Measurements from ENCODE around the gene NPL.

NPL gene

DNA sequence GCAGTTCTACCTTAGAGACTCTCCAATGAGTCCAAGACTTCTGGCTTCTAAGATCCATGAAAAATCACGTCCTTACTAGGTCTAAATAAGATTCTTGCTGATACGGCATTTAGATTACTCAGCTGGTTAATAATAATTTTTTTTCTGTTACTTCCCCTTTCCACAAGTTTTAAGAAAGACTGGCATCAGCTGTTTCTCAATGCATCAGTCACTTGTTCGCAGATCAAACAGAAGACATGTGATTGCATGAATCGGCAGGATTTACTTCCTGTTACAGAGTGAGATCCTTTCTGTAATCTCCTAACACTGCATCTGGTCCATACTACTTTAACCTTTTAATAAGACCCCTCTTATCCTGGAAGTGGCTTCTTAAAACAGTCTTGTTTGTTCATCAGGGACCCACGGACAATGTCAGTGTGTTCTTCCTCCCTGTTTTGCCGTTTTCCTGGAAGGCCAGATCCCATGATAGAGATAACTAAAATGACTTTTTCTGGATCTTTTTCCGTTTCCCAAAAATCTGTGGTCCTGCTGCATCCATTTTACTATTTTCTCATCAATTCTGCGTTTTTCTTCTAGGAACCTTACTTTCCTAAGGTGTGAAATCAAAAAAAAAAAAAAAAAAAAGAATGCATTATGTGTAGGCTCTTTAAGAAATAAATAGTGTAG lies 6.1 kb downstream of the NPL start:
- Histone ChIP-seq H3K79me2 (ENCODE audit: insufficient read depth, low read length) (no peaks in the 10 kb centered on the region), H3K36me3 (ENCODE audit: low read length) (no peaks in the 10 kb centered on the region), H3K9me3 (ENCODE audit: insufficient read depth, low read length) (no peaks in the 10 kb centered on the region), H3K9ac (ENCODE audit: low read length) (no peak overlapping the region), H3F3A (ENCODE audit: insufficient read depth) (no peaks in the 10 kb centered on the region), H3K4me2 (ENCODE audit: low read depth, low read length, poor library complexity, severe bottlenecking) (no peak overlapping the region), H2AFZ (ENCODE audit: low read depth, low read length, severe bottlenecking) (no peak overlapping the region), H3K9me2 (replicated peaks; ENCODE audit: insufficient read depth, low read length) (no peaks in the 10 kb centered on the region), H3K4me3 (ENCODE audit: insufficient read depth, low read length, poor library complexity, severe bottlenecking) (no peak overlapping the region), H3K27ac (ENCODE audit: low read depth, low read length) (no peak overlapping the region), H4K20me1 (ENCODE audit: low read depth, low read length) (no peaks in the 10 kb centered on the region), H3K27me3 (ENCODE audit: low read length) (no peaks in the 10 kb centered on the region)
- TF ChIP-seq, protein P1, sequence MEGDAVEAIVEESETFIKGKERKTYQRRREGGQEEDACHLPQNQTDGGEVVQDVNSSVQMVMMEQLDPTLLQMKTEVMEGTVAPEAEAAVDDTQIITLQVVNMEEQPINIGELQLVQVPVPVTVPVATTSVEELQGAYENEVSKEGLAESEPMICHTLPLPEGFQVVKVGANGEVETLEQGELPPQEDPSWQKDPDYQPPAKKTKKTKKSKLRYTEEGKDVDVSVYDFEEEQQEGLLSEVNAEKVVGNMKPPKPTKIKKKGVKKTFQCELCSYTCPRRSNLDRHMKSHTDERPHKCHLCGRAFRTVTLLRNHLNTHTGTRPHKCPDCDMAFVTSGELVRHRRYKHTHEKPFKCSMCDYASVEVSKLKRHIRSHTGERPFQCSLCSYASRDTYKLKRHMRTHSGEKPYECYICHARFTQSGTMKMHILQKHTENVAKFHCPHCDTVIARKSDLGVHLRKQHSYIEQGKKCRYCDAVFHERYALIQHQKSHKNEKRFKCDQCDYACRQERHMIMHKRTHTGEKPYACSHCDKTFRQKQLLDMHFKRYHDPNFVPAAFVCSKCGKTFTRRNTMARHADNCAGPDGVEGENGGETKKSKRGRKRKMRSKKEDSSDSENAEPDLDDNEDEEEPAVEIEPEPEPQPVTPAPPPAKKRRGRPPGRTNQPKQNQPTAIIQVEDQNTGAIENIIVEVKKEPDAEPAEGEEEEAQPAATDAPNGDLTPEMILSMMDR (IDR thresholded peaks at IDR 0.05; ENCODE audit: insufficient read depth, low read length, poor library complexity, severe bottlenecking), result no peak
- no peak for TF ChIP-seq EZH2phosphoT487 (conservative IDR thresholded peaks at IDR 0.05; ENCODE audit: low read length)

- TF ChIP-seq, protein P1 (IDR thresholded peaks at IDR 0.05; ENCODE audit: insufficient read depth, low read length, poor library complexity, severe bottlenecking), result no peak
- TF ChIP-seq EZH2phosphoT487 (conservative IDR thresholded peaks at IDR 0.05; ENCODE audit: low read length), result no peak
- no peak overlapping the region for H2AFZ ChIP-seq (ENCODE audit: low read depth, low read length, severe bottlenecking)
- H3K9ac ChIP-seq (ENCODE audit: low read length), result no peak overlapping the region
- H3K27me3 ChIP-seq (ENCODE audit: low read length), result no peaks in the 10 kb centered on the region
- H3K9me3 ChIP-seq (ENCODE audit: insufficient read depth, low read length), result no peaks in the 10 kb centered on the region
- H3K36me3 ChIP-seq (ENCODE audit: low read length), result no peaks in the 10 kb centered on the region
- no peaks in the 10 kb centered on the region for H3K79me2 ChIP-seq (ENCODE audit: insufficient read depth, low read length)
- H4K20me1 ChIP-seq (ENCODE audit: low read depth, low read length), result no peaks in the 10 kb centered on the region
- no peak overlapping the region for H3K27ac ChIP-seq (ENCODE audit: low read depth, low read length)
- H3K4me2 ChIP-seq (ENCODE audit: low read depth, low read length, poor library complexity, severe bottlenecking), result no peak overlapping the region
- no peaks in the 10 kb centered on the region for H3K9me2 ChIP-seq (replicated peaks; ENCODE audit: insufficient read depth, low read length)
- H3F3A ChIP-seq (ENCODE audit: insufficient read depth), result no peaks in the 10 kb centered on the region
- H3K4me3 ChIP-seq (ENCODE audit: insufficient read depth, low read length, poor library complexity, severe bottlenecking), result no peak overlapping the region
Observed at GRCh38 chr1:182802006-182802803, 12.6 kb downstream of the NPL start.

GRCh38 chr1:182803846-182804245 lies 14.3 kb downstream of the NPL start:
- TF ChIP-seq, protein P1 (IDR thresholded peaks at IDR 0.05; ENCODE audit: insufficient read depth, low read length, poor library complexity, severe bottlenecking), result no peak
- no peak for TF ChIP-seq EZH2phosphoT487 (conservative IDR thresholded peaks at IDR 0.05; ENCODE audit: low read length)
- no peaks in the 10 kb centered on the region for H4K20me1 ChIP-seq (ENCODE audit: low read depth, low read length)

More at GRCh38 chr1:182803846-182804245, 14.3 kb downstream of the NPL start:
- no peaks in the 10 kb centered on the region for H3K79me2 ChIP-seq (ENCODE audit: insufficient read depth, low read length)
- H3K4me2 ChIP-seq (ENCODE audit: low read depth, low read length, poor library complexity, severe bottlenecking), result no peak overlapping the region
- no peak overlapping the region for H2AFZ ChIP-seq (ENCODE audit: low read depth, low read length, severe bottlenecking)
- no peak overlapping the region for H3K9ac ChIP-seq (ENCODE audit: low read length)
- no peak overlapping the region for H3K27ac ChIP-seq (ENCODE audit: low read depth, low read length)
- no peaks in the 10 kb centered on the region for H3K36me3 ChIP-seq (ENCODE audit: low read length)
- no peak overlapping the region for H3K4me3 ChIP-seq (ENCODE audit: insufficient read depth, low read length, poor library complexity, severe bottlenecking)
- no peaks in the 10 kb centered on the region for H3K9me3 ChIP-seq (ENCODE audit: insufficient read depth, low read length)
- no peaks in the 10 kb centered on the region for H3K9me2 ChIP-seq (replicated peaks; ENCODE audit: insufficient read depth, low read length)
- H3K27me3 ChIP-seq (ENCODE audit: low read length), result no peaks in the 10 kb centered on the region
- H3F3A ChIP-seq (ENCODE audit: insufficient read depth), result no peaks in the 10 kb centered on the region

Measured in SU-DHL-6 (cell line).